KMS-11 (cell line): ENCODE measurements around the gene ZFAND2B.

Experiments
- H2AFZ ChIP-seq: fragments of 200-600 bp; sonication (generic); 2 replicates; pipeline ENCODE4 v1.6.1; 2016; ENCODE audit warnings: antibody characterized with exemption, mixed run types, low read depth
- H3K27ac ChIP-seq: fragments of 200-600 bp; sonication (generic); 2 replicates; pipeline ENCODE4 v1.6.1; 2016; ENCODE audit warnings: mild to moderate bottlenecking, mixed run types
- H3K27me3 ChIP-seq: fragments of 200-600 bp; sonication (generic); 2 replicates; pipeline ENCODE4 v1.6.1; 2017; ENCODE audit warnings: mild to moderate bottlenecking, low read depth, mixed run types, moderate library complexity; ENCODE audit not compliant: insufficient read depth
- H3K36me3 ChIP-seq: fragments of 200-600 bp; sonication (generic); 2 replicates; pipeline ENCODE4 v1.6.1; 2017; ENCODE audit warnings: mild to moderate bottlenecking, mixed run types; ENCODE audit not compliant: insufficient read depth
- H3K4me1 ChIP-seq: fragments of 200-600 bp; sonication (generic); 2 replicates; pipeline ENCODE4 v1.6.1; 2016; ENCODE audit warnings: mild to moderate bottlenecking, low read depth, mixed run types; ENCODE audit not compliant: poor library complexity, severe bottlenecking
- H3K4me2 ChIP-seq: fragments of 200-600 bp; sonication (generic); 2 replicates; pipeline ENCODE4 v1.7.0; 2016; ENCODE audit warnings: mild to moderate bottlenecking, mixed run types
- H3K4me3 ChIP-seq: fragments of 200-600 bp; sonication (generic); IDR thresholded peaks from 2 replicates; pipeline ENCODE4 v1.6.1; 2017; ENCODE audit warnings: low read depth, low read length, mixed read lengths; ENCODE audit not compliant: insufficient read depth
- H3K79me2 ChIP-seq: fragments of 200-600 bp; sonication (generic); 2 replicates; pipeline ENCODE4 v1.6.1; 2016; ENCODE audit warnings: low read depth, mixed run types; ENCODE audit not compliant: insufficient read depth
- H3K9ac ChIP-seq: fragments of 200-600 bp; sonication (generic); 2 replicates; pipeline ENCODE4 v1.6.1; 2016; ENCODE audit warnings: mild to moderate bottlenecking, mixed run types
- H4K20me1 ChIP-seq: fragments of 200-600 bp; sonication (generic); 2 replicates; pipeline ENCODE4 v1.6.1; 2016; ENCODE audit warnings: mild to moderate bottlenecking, mixed run types; ENCODE audit not compliant: insufficient read depth
- TF ChIP-seq, protein P1 (sequence below): fragments of 200-600 bp; sonication (generic); conservative IDR thresholded peaks from 2 replicates; pipeline ENCODE4 v1.6.1; 2017; ENCODE audit warnings: low read depth, mild to moderate bottlenecking, antibody characterized with exemption, low read length, moderate library complexity, mixed read lengths

The ZFAND2B gene

DNA sequence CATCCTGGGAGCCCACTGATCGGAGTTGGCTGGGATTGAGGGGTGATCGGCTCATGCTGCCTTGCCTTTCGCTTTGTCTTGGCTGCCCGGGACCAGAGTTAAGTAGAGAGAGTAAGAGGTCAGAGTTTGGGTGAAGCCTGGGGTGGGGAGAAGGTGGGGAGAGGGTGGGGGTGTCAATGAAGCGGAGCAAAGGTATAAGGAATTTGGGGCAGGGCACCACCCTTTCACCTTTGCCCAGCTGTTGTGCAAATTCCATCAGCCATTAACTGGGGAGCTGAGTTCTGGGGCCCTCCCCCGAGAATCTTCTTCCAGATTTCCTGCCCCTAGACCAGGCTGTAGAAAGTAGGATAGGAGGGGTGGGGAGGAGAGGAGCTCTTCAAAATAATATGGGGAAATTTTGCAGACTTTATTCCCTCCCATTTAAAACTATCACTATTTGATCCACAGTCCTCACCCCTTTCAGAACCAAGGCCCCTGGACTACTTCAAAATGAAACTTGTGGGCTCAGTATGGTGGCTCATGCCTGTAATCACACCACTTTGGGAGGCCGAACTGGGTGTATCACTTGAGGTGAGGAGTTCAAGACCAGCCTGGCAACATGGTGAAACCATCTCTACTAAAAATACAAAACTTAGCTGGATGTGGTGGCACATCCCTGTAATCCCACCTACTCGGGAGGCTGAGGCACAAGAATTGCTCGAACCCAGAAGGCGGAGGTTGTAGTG lies 36.5 kb upstream of the ZFAND2B start, which contains the start of gene SLC23A3:
Gene SLC23A3, minus strand, starts transcription at position 100 of the 725 bp plus-strand sequence. Its CDS starts 45 bp downstream, at position 55.
- H3K79me2 ChIP-seq, result no peaks in the 10 kb centered on the region
- no peaks in the 10 kb centered on the region for H3K27me3 ChIP-seq
- no peak within 1 kb of the TSS for H3K4me2 ChIP-seq
- no peak within 1 kb of the TSS for H3K4me3 ChIP-seq
- no peaks in the 10 kb centered on the region for H4K20me1 ChIP-seq
- no peak within 1 kb of the TSS for H3K9ac ChIP-seq
- peaks cover 12% of the 10 kb centered on the region for H3K4me1 ChIP-seq
- TF ChIP-seq, protein P1, sequence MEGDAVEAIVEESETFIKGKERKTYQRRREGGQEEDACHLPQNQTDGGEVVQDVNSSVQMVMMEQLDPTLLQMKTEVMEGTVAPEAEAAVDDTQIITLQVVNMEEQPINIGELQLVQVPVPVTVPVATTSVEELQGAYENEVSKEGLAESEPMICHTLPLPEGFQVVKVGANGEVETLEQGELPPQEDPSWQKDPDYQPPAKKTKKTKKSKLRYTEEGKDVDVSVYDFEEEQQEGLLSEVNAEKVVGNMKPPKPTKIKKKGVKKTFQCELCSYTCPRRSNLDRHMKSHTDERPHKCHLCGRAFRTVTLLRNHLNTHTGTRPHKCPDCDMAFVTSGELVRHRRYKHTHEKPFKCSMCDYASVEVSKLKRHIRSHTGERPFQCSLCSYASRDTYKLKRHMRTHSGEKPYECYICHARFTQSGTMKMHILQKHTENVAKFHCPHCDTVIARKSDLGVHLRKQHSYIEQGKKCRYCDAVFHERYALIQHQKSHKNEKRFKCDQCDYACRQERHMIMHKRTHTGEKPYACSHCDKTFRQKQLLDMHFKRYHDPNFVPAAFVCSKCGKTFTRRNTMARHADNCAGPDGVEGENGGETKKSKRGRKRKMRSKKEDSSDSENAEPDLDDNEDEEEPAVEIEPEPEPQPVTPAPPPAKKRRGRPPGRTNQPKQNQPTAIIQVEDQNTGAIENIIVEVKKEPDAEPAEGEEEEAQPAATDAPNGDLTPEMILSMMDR, result no peak
- no peak within 1 kb of the TSS for H3K27ac ChIP-seq
- no peaks in the 10 kb centered on the region for H3K36me3 ChIP-seq
- H2AFZ ChIP-seq, result 0 out of 2 replicates have a peak within 1 kb of the TSS, but pooled peaks have one; percentile 16

DNA sequence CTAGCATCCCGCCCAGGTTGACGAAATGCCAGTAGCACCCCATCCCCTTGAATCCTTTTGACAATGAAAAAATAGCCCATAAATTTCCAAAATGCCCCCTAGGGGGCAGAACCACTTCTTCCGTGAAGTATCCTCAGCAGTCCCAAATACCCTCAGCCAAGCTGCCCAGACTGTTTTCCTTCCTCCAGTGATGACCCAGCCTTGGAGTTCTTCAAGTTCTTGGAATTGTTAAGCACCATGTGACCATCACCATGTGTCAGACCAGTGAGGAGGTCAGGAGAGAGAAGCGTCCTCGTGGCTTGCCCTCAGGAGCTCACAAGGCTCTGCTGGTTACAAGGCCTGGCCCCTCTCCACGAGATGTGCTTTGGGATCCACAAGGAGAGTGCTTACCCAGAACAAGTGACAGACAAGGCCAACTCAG lies 35.3 kb upstream of the ZFAND2B start:
- no peaks in the 10 kb centered on the region for H3K36me3 ChIP-seq
- no peak overlapping the region for H2AFZ ChIP-seq
- H3K4me2 ChIP-seq, result no peak overlapping the region

DNA sequence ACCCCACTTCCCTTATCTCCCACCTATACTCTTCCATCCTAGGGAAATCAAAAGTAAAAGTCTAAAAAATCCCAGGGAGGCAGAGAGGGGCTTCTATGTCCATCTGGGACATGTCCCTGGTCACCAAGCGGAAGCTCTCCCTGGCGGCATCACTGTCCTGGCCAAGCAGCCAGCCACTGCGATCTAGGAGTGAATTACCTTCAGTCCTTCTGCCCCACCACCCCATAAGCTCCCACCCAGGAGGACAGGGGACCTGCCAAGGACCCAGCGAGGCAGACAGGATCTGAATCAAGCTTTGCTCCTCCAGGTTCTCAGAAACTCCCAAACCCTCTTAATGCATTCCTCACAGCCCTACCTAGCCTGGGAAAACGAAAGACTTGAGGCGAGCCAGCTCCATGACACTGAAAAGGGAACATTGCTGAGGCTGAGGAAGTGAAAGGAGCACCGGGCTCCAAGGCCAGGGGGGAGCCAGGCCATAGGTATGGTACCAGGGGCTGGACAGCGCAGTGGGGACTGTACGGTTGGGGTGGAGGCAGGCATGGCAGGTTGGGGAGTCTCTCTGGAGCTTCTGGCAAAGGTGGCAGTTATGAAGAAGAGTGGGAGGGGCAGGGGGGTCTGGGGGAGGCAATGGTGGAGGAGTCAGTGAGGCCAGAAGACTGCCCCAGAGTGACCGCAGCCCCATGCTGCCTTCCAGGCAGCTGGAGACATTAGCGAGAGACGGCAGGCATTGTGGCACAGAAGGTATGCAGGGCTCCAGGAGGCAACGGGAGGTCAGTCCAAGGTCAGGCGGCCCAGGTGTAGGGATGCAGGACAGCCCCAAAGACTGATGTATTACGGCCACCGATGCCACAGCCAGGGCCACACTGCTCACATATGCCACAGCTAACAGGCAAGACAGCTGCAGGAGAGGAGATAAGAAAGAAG lies 34.1 kb upstream of the ZFAND2B start:
- Histone ChIP-seq H3K4me1 (peaks cover 20% of the 10 kb centered on the region), H3K27me3 (no peaks in the 10 kb centered on the region), H2AFZ (no peak overlapping the region), H3K79me2 (0 out of 2 replicates have a peak, but pooled peaks cover 10% of the 10 kb centered on the region), H3K9ac (no peak overlapping the region), H3K4me3 (no peak overlapping the region), H3K36me3 (no peaks in the 10 kb centered on the region), H3K4me2 (no peak overlapping the region), H3K27ac (no peak overlapping the region), H4K20me1 (no peaks in the 10 kb centered on the region)
- TF ChIP-seq, protein P1, result no peak

More for the DNA sequence above, 35.3 kb upstream of the ZFAND2B start:
- Histone ChIP-seq H3K4me1 (peaks cover 20% of the 10 kb centered on the region), H4K20me1 (no peaks in the 10 kb centered on the region), H3K79me2 (0 out of 2 replicates have a peak, but pooled peaks cover 10% of the 10 kb centered on the region), H3K27ac (no peak overlapping the region), H3K9ac (no peak overlapping the region), H3K4me3 (no peak overlapping the region), H3K27me3 (no peaks in the 10 kb centered on the region)
- TF ChIP-seq, protein P1, result peak; percentile 89

DNA sequence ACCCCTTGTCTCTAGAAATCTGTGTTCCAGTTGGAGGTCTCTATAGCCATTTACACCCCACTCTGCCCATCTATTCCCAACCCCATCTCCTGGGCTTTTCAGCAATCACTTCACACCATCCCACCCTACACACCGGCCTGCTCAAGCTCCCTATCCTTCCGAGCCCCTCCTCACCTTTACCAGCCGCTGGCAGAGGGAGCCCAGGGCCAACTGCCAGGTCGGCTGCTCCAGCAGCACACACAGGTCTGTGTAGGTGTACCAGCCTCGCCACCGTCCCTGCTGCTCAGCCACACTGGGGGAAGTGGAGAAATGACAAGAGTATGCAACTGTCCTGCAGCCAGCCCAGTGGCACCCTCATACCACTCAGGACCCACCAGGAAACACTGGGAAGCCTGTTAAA lies 33.4 kb upstream of the ZFAND2B start:
- Histone ChIP-seq H2AFZ (no peak overlapping the region), H3K27ac (no peak overlapping the region), H3K4me1 (peaks cover 18% of the 10 kb centered on the region), H3K4me3 (no peak overlapping the region), H3K36me3 (no peaks in the 10 kb centered on the region), H4K20me1 (no peaks in the 10 kb centered on the region), H3K79me2 (0 out of 2 replicates have a peak, but pooled peaks cover 10% of the 10 kb centered on the region), H3K4me2 (no peak overlapping the region), H3K9ac (no peak overlapping the region), H3K27me3 (no peaks in the 10 kb centered on the region)
- TF ChIP-seq, protein P1, result no peak
